CD4-positive, alpha-beta T cell treated with Interferon alpha-2 for 1 hour (primary cell): Measurements from ENCODE around the gene RSPH1.
A peak's percentile ranks its signal among the peaks of the same experiment; 100 is the strongest.

Source experiments
- DNase-seq, 2 donors: peaks; one replicate each; pipeline ENCODE4 v3.0.0-alpha.2; 2020 to 2022

Gene RSPH1

DNA sequence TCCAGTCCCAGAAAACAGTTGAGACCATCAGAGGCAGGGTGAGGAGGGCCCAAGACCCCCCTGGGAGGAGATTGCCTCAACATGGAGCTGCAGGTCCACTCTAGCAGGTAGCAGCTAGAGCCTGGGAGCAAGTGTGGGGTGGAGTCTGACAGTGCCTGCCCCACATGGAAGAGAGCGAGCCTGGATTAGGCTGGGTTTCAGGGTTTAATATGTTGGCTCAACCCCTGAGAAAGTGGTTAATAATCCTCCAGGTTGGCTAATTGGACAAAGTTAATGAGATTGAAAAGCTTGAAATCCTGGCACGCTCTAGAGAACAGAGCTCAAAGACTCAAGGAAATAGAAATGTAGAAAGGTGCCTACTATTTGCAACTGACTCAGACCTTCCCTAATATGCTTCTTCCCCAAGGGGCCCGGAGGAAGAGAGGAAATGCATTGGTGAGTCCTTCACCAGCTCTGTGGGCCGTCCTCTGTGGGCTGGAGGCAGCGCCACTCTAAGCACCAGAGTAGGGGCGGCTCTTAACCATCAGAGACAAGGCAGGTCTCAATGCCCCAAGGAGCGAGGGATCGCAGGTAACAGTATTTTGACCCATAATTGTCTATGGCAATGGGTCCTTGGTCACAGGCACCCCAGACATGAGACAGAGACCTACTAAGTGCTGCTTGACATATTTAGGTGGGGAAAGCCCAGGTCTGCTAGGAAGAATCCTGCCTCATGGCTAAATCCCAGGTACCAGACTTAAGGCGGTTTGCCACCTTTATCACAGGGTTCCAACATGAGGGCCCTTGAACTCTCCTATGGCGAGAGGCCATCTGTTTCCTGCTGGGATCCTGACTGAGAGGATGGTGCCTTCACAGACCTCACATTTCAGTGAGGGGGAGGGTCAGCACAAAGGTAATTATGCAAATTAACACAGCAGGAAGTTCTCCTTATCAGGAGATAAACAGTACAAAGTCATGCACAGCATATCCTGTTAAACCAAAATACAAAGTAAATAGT is 33.8 kb downstream of the RSPH1 start:
- DNase-seq = no peak

DNA sequence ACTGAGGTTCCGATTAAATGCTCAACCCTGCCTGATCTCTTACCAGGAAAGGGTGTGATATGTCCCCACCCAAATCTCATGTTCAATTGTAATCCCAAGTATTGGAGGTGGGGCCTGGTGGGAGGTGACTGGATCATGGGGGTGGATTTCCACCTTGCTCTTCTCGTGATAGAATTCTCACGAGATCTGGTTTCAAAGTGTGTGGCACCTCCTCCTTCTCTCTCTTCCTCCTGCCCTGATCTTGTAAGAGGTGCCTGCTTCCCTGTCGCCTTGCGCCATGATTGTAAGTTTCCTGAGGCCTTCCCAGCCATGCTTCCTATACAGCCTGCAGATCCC is 34.9 kb downstream of the RSPH1 start:
- no peak for DNase-seq

DNA sequence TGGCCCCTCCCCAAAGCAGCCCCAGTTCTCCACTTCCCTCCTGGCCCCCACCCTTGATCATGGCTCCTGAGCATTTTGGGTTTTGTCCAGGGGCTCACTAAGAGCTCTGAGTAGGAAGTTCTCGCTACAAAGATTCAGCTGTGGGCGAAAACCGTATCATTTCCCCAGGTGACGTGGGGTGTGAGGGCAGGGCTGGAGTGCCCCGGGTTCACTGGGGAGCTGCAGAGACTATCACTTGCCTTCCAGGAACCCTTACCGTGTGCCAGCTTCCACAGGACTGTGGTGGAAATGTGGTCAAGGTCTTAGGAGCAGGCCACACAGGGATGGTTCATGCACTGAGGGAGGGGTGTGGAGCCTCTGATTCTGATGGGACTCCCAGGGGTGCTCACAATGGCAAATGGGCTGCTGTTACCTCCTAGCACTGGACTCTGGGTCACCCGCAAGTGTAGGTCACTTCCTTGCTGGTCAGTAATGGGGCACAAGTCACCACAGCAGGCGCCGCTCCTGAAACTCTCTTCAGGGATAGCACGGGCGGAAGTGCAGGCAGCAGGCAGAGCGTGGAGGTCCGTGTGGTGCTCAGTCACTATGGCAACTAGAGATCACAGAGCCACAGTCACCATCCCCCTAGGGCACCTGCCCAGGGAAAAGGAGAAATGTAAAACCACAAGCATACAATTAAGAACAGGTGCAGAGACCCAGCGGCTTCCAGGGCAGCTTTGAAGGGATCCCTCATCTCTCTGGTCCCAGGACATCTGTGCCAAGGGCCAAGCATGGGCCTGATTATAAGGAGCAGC is 35.4 kb downstream of the RSPH1 start:
- DNase-seq = peak; percentile 64 to 78

DNA sequence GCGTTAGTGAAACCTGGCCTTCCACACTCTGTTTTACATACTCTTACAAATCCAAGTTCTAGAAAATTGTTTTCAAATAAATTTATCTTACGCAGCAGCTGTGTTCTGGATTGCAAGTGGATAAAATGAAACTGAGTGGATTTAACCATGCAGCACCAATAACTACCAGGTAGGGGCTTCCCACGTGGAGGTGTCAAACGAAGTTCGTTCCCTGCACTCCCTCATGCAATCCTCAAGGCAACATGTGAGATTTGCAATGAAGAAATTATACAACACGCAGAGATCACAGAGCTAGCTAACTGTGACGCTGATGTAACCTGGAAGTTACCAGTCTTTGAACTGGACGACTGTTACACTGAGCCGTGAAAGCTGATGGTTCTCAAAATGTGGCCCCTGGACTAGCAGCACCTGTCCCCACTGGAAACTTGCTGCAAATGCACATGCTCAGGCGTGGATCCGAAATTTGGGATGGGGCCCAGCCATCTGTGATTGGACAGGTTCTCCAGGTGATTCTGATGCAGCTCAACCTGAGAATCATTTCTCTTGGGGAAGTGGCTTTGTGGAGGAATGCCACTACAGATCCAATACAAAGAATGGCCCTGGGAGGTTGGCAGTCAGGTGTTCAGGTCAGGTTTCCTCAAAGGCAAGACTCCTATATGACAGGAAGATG is 36.3 kb downstream of the RSPH1 start:
- DNase-seq = no peak

DNA sequence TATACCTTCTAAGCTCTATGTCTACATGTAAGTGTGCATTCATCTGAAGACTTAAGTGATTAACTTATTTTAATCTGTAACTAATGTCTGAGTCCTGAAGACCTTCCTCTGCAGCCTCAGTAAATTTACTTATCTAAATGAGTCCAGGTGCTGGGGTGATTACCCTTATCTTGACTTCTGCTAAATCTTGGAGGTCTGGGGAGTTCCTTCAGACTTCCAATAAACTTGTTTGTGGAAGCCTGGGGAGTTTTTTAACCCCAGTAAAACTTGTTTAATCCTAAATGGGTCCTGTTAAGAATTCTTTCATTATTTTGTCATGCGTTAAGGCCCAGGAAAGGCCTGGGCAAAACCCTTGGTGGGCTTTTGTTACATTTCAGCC is 37.0 kb downstream of the RSPH1 start:
- DNase-seq = no peak

DNA sequence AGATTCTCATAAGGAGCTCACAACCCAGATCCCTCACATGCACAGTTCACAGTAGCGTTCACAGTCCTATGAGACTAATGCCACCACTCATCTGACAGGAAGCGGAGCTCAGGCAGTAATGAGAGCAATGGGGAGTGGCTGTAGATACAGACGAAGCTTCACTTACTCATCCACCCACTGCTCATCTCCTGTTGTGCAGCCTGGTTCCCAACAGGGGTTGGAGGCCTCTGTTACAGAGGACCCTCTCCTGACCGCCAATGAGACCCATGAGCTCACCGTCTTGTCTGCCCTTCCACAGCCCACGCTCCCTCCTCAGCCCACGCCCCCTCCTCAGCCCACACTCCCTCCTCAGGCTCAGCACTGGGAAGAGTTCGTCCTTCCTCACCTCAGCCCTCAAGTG is 39.6 kb downstream of the RSPH1 start:
- peak in 1 of 2 donors; percentile 49 for DNase-seq

DNA sequence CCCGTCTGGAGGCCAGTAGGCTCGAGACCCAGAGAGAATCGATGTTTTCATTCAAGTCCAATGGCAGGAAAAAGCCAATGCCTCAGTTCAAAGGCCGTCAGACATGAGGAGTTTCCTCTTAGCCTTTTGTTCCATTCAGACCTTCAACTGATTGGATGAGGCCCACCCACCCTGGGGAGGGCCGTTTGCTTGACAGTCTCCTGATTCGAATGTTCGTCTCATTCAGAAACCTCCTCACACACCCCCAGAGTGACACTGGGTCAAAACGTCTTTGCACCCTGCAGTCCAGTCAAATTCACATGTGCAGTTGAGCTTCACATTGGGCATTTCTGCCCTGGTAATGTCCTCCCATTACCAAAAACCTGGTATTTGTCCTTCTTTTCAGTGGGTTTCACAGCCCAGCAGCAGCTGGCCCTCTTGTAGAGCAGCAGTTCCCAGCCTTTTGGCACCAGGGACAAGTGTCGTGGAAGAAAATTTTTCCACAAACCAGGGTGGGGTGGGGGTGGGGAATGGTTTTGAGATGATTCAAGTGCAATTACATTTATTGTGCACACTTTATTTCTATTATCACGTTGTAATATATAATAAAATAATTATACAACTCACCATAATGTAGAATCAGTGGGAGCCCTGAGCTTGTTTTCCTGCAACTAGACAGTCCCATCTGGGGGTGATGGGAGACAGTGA is 40.1 kb downstream of the RSPH1 start:
- no peak for DNase-seq

DNA sequence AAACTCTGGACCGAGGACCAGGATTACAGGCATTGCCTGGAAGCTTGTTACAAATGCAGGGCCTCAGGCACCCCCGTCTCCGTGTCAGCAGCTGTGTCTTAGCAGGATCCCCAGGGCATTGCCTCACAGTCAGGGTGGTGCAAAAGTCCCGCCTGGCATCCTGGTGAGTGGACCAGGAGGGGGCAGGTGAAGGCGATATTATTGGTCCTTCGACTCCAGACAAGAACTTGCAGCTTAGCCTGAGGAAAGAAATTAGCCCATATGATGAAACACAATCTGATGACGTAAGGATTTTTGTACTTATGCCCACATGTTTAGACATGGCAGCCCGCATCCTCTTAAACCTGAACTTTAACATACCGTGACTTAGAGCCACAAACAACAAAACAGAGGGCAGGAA is 40.8 kb downstream of the RSPH1 start:
- DNase-seq = no peak

DNA sequence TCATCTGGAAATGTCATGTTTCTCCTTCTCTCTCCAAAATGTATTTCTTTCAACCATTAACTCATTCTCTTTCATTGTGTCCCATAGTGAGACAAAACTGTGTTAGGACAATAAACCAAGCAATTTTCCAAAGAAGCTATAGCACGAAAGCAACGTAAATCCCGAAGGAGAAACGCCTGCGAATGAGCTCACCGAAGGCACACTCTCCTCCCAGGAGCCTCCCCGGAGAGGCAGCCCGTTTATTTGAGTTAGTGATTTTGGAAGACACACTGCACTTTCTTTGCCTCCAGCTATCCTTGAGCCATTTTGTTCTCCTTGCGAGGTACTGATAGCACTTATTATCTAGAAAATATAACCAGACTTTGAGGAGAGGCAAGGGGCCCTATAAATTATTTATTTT is 41.2 kb downstream of the RSPH1 start:
- DNase-seq = no peak

DNA sequence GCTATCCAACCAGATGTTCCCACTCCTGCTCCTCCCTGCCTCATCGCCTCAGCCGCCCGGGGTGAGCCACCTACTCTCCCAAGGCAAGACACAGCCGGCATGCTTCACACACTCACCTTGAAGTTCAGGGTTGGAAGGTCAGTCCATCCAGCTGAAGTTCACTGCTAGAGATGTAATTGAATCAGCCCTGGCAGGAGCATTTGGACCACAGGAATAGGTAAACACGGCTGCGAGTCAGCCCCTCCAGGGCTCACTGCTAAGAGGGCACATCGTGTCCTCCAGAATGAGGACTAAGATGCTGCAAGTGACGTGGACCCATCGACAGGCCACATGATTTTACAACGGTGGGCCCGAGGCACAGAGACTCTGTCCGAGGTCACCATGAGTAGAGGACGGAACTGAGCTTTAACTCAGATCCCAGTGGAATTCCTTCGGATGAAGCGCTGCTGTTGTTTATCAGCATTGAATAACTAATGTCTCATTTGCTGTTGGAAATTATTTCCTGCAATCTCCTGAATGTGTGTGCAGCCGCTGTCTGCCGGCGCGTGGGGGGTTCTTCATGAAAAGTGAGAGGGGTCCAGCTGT is 41.9 kb downstream of the RSPH1 start:
- no peak for DNase-seq

DNA sequence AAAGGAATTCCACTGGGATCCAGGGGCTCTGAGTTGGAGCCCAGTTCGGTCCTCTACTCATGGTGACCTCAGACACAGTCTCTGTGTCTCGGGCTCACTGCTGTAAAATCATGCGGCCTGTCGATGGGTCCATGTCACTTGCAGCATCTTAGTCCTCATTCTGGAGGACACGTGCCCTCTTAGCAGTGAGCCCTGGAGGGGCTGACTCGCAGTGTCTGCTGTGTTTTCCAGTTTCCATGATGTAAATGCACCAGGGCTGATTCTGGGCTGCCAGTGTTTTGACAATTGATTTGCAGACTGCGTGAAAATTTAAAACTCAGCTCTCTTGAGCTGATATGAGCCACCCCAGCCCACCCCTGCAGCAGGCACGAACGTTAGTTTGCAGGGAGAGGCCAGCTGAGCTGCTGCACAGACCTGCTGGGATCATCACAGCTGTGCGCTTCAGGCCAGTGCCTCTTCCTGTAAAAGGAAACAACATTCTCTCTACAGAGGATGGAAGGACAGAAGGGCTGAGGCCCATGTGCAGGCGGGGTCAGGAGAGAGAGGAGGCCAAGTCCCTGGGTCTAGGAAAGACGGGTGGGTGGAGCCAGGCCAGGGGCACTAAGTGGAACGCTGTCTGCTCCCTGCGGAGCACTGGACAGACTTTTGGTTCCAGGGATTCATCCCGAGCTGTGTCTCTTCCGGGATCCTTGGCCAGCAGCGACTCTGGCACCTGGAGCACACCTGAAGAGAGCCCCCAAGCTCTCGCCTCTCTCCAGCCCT is 42.6 kb downstream of the RSPH1 start:
- no peak for DNase-seq

DNA sequence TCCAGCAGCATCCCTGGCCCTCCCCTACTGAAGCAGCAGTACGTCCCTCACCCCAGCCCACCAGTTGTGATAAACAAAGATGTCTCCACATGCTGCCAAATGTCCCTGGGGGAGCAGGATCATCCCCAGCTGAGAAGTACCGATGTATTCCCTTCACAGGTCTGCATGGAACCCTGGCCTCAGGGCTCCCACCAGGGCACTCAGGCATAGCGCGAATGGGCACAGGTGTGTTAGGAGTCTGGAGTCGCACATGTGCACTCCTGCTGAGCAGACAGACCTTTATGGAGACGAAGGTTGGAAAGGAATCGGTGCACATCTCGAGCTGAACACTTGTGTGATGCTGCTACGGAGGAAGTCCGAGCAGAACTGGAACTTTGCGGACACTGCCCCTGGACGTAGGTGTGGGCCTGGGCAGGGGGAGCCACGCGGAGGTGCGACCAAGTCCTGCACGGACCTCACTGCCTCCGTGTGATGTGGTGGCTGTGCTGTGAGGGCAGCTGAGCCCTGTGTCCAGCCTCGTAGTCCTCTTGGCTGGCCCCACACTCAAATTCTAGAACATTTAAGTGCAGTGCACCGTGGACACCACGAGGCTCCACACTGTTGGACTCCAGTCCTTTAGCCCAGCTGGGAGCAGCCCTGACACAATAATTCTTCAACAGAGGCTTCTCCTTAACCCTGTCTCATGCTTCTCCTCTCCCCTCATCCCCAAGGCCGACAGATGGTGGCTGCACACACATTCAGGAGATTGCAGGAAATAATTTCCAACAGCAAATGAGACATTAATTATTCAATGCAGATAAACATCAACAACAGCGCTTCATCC is 43.4 kb downstream of the RSPH1 start:
- no peak for DNase-seq

DNA sequence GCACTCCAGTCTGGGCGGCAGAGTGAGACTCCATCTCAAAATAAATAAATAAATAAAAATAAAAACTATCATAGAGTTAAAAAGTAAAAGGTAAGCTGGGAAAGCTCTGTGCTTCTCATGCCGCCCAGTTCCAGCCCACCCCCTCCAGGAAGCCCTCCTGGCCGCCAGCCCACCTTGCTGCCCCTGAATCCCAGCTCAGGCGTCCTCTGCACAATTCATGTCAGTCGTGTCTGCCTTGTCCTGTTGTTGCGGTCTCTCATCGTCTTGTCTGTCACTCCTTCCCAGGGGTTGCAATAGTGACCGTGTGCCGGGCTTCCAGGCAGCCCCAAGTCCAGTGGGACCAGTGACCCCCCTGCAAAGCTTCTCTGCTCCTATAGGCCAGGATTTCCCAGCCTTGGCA is 44.1 kb downstream of the RSPH1 start:
- no peak for DNase-seq

DNA sequence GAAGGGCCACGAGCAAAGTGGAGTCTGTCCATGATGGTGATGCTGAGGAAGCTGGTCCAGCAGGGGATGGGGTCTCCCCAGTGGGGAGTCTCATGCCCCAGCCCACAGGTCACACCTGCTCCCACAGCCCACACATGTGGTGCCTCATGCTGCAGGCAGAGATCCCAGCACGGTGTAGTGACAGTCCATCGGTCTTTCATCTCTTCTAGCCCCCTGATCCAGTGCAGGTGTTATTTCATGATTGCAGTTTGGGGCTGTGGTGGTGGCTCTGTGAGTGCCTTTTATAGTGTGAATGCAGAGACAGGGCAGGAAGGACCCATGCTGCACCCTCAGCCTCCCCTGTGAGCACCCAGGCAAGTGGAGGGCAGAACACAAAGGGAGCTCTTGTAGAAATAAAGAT is 47.3 kb downstream of the RSPH1 start:
- no peak for DNase-seq

DNA sequence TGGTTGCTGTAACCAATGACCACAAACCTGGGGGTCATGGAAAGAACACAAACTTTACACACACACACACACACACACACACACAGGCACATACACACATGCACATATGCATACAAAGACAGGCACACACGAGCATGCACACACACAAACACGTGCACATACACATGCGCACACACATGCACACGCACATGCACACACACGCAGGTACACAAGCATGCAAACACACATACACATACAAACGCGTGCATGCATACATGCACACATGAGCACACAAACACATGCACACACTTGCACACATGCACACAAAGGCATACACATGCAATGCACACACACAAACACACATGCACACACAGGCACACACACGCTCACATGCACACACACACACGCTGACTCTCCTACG is 48.3 kb downstream of the RSPH1 start:
- no peak for DNase-seq

DNA sequence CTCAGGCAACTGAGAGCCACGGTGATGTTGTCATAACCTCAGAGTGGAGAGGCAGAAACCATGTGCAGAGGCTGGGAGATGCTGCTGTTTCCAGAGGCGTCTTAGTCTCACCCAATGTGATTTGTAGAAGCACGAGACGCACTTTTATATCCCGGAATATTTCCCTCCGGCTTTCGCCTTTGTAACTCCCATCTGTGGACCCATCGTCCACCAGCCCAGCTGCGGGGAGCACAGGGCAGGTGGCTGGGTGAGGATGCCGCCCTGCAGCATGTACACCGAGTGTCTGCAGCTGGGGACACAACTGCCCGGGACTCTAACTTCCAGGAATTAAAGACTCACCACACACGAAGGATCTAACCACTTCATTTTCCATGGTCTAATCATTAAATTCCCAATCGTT is 48.8 kb downstream of the RSPH1 start:
- no peak for DNase-seq

DNA sequence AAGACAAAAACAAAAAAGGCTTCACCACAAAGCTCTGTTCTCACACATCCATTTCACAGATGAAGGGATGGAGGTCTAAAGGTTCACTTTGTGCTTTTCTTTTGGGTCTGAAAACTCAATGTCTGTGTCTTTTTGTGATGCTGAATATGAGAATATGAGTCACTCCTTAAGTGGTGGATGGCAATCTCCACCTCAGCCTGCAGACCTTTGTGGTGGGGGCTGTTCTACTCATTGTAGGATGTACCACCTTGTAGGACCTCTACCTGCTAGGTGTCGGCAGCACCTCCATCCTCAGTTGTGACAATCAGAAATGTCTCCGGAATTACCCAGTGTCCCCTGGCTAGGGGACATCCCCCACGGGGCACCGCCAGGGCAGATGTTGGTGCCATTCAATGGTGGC is 49.5 kb downstream of the RSPH1 start:
- no peak for DNase-seq

DNA sequence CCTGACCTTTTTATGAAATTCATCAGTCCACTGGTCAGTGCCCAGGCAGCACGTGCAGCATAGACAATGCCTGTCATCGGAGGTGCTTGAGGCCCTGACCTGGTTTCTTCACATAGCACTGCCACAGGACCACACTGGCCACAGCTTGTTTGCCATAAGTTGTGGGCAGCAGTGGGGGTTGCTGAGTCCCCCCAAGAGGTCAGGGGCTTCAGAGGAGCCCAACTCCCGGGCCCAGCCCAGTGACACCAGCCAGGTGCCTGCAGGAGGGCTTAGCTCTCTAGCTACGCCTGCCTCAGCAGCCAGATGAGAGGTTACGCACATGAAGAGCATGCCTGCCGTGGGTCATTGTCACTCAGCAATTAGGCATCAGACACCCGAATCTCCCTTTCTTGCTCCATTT is 50.7 kb downstream of the RSPH1 start:
- DNase-seq = no peak

DNA sequence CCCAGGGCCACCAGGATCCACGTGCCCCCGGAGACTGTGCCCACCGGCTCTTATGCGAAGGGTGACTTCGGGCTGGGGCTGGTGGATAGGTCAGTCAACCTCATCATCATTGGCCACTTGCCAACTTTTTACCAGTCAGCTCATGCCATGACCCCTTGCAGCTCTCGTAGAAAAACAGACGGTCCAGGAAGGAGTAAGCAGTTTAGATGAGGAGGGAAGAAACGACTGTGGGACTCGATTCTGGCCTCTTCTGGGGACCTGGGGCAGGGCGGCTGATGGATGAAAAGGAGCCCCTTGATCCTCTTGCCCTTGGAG is 51.3 kb downstream of the RSPH1 start:
- DNase-seq = no peak

DNA sequence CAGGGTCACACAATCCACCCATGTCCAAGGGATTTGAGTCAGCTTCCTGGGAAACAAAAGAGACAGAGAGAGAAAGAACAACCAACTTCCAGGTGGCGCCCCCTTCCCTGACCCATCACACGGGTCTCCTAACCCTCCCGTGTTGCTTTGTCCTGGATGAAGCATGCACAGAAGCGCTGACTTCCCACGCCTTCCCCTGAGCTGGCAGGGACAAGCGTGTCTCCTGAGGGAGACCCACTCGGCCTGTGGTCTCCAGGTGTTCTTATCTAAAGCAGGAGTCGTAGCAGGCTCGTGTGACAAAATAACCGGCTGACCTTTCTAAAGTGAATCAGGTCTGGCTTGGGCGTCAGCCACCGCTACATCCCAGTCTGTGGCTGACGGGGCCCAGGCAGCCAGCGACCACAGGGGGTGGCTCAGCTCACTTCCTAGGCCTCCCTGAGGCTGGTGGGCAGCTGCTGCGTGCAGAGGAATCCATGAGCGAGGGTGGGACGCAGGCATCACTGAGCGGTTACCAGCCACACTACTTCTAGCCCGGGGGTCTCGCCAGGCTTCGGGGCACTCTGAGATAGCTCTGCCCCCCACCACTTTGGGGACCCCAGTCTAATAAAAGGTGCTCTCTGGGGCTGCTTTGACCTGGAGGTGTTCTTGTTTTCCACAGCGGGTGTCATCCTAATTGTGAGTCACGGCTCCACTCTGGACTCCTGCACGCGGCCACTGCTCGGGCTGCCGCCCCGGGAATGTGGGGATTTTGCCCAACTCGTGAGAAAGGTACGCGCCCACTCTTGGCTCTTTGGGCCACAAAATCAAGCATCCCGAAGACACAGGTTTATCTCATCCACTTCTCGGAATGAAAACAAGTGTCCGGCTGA is 51.9 kb downstream of the RSPH1 start:
- no peak for DNase-seq
